Stimulated activated CD8-positive, alpha-beta memory T cell treated with anti-CD3 and anti-CD28 coated beads, Interleukin-7, amount 100 ng/mL, for 1 hour (primary cell): ENCODE measurements around the gene PNN.
A peak's percentile ranks its signal among the peaks of the same experiment; 100 is the strongest.
"Not testable (repeated sequence)": the region's sequence is repeated elsewhere in the genome, so short reads cannot be mapped to it uniquely, and the experiment has no call there.

Experiments used
- DNase-seq, 2 donors: peaks; one replicate each; pipeline ENCODE4 v3.0.0-alpha.2; 2020; ENCODE audit warnings: low read depth in 2 of 2

The PNN gene

GRCh38 chr14:39174560-39175444 lies at the start of gene PNN:
TSS of gene PNN (plus strand) at chr14:39175254. CDS start at chr14:39175280, 26 bp downstream.
- DNase-seq: peak; percentile 90 to 91

- not testable (repeated sequence) for DNase-seq
Measured at GRCh38 chr14:39137835-39138234, 37.2 kb upstream of the PNN start.

- DNase-seq: no peak
Measured at GRCh38 chr14:39138440-39138839, 36.6 kb upstream of the PNN start.

- no peak for DNase-seq
Measured at GRCh38 chr14:39140170-39140569, 34.9 kb upstream of the PNN start.

GRCh38 chr14:39141623-39142022 lies 33.4 kb upstream of the PNN start:
- DNase-seq: not testable (repeated sequence)

- DNase-seq: not testable (repeated sequence)
Measured at GRCh38 chr14:39143226-39143625, 31.8 kb upstream of the PNN start.

GRCh38 chr14:39145266-39145966 lies 29.6 kb upstream of the PNN start:
- DNase-seq: no peak

GRCh38 chr14:39154594-39155189 lies 20.4 kb upstream of the PNN start:
- DNase-seq: no peak

- no peak for DNase-seq
Measured at GRCh38 chr14:39157491-39157890, 17.6 kb upstream of the PNN start.

- no peak for DNase-seq
Measured at GRCh38 chr14:39158222-39158858, 16.7 kb upstream of the PNN start.

- DNase-seq: no peak
Measured at GRCh38 chr14:39160494-39160893, 14.6 kb upstream of the PNN start.

- DNase-seq: not testable (repeated sequence)
Measured at GRCh38 chr14:39167797-39168320, 7.2 kb upstream of the PNN start.

GRCh38 chr14:39168591-39168990 lies 6.5 kb upstream of the PNN start:
- no peak for DNase-seq

- no peak for DNase-seq
Measured at GRCh38 chr14:39169541-39169900, 5.5 kb upstream of the PNN start.

- no peak for DNase-seq
Measured at GRCh38 chr14:39173198-39173597, 1.9 kb upstream of the PNN start.

- DNase-seq: no peak
Measured at GRCh38 chr14:39175445-39176262, 600 bp downstream of the PNN start.

- DNase-seq: no peak
Measured at GRCh38 chr14:39176263-39177167, 1.5 kb downstream of the PNN start.

GRCh38 chr14:39177168-39177545 lies 2.1 kb downstream of the PNN start:
- DNase-seq: no peak

GRCh38 chr14:39179042-39179441 lies 4.0 kb downstream of the PNN start:
- DNase-seq: no peak

GRCh38 chr14:39180553-39180952 lies 5.5 kb downstream of the PNN start:
- no peak for DNase-seq
